HG03045 (cell line): ENCODE measurements around the gene ADPRS.

Experiments used
- ATAC-seq: cut with Tn5 transposase; IDR thresholded peaks from one replicate; pipeline ENCODE4 v1.9.1; 2021; ENCODE audit warnings: mild to moderate bottlenecking, moderate library complexity; ENCODE audit not compliant: unreplicated experiment

Gene ADPRS, protein sequence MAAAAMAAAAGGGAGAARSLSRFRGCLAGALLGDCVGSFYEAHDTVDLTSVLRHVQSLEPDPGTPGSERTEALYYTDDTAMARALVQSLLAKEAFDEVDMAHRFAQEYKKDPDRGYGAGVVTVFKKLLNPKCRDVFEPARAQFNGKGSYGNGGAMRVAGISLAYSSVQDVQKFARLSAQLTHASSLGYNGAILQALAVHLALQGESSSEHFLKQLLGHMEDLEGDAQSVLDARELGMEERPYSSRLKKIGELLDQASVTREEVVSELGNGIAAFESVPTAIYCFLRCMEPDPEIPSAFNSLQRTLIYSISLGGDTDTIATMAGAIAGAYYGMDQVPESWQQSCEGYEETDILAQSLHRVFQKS

DNA sequence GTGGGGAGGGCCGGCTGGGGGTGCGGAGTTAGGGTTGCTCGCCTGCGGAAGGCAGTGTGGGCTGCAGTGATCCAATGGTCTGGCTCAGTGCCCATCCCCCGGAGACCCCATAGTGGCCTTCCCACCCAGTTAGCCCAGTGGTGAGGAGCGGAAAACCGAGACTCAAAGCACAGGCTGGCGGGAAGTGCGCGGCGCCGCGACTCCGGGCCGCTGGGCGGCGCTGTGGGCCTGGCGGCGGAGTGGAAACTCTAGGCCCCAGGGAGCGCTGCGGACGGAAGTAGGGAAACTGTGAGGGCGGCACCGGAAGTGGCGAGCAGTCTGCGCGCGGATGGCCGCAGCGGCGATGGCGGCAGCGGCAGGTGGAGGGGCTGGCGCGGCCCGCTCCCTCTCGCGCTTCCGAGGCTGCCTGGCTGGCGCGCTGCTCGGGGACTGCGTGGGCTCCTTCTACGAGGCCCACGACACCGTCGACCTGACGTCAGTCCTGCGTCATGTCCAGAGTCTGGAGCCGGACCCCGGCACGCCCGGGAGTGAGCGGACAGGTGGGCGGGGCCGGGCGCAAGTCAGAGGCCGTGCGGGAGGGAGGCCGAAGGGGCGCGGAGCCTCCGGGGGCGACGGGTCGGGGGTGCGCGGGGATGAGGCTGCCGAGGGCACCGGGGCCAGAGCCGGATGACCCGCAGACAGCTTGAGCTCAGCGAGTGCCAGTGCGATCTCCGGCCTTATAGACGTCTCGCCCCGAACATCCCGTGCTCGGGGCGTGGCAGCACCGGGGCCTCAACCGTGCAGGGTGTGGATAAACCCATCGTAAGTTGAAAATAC lies at the start of gene ADPRS:
Gene ADPRS, plus strand, starts transcription at position 316 of the 816 bp plus-strand sequence. Its CDS starts 13 bp downstream, at position 329.
- ATAC-seq = peak; percentile 78

DNA sequence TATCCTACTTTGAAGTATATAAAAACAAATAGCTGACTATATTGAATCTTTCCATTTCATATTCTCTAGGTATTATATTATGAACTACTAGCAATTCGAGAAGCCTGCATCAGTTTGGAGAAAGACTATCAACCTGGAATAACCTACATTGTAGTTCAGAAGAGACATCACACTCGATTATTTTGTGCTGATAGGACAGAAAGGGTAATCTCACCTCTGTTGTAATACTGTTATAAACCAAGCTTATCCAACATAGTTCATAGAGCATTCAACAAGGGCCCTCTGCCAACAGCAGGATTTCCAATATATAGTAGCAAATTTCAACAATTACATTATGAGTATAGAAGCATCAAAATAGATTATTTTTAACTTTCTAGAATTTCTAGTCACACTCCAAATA lies 48.5 kb upstream of the ADPRS start:
- no peak for ATAC-seq

DNA sequence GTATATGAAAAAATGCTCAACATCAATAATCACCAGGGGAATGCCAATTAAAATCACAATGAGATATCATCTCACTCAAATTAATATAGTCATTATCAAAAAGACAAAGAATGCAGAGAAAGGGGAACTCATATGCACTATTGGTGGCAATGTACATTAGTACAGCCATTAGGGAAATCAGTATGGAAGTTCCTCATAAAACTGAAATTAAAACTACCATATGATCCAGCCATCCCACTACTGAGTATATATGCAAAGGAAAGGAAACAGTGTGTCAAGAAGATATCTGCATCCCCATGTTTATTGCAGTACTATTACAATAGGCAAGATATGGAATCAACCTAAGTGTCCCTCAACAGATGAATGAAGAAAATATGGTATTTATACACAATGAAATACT lies 36.9 kb upstream of the ADPRS start:
- ATAC-seq = no peak

DNA sequence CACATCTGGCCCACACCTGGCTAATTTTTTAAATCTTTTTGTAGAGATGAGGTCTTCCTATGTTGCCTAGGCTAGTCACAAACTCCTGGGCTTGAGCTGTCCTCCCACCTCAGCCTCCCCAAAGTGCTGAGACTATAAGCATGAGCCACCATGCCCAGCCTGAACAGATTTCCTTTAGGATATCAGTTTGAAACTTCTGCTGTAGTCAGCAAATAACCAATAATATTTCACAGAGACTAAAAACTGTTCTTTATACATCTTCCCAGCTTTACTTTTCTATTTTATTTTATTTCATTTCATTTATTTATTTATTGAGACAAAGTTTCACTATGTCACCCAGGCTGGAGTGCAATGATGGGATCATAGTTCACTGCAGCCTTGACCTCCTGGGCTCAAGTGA lies 34.7 kb upstream of the ADPRS start:
- no peak for ATAC-seq

DNA sequence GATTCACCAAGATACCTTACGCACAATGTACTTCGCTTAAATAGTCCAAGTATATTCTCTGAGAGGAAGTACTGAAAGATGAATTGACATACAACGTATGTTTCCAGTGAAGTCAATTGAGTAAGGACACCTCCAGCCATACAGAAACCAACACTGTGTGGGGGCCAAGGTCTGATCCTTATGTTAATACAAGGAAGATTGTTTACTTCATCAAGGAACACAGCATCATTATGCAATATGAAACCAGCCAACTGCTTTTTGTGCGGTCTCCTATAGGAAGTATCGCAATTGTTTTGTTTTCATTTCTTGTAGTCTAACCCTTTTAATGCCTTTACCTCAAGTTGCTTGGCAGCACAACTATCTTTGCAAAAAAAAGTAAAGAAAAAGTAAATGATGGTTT lies 33.0 kb upstream of the ADPRS start:
- ATAC-seq = no peak

DNA sequence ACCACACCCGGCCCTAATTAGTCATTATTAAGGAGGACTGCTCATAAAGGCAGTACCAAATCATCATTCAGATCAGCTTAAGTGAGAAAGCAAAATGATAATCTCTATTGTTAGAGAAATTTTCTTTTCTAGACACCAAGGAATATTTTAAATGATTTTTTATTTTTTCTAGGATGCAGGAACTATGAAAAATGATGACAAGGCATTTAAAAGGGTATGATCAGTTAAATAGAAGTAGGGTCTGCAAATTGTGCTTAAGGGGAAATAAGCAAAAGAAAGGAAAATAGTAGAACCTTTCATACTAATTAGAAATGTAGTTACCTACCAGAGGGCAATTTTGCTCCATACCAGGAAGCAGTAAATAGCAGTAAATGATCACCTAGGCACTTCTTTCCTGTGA lies 26.4 kb upstream of the ADPRS start:
- ATAC-seq = no peak

DNA sequence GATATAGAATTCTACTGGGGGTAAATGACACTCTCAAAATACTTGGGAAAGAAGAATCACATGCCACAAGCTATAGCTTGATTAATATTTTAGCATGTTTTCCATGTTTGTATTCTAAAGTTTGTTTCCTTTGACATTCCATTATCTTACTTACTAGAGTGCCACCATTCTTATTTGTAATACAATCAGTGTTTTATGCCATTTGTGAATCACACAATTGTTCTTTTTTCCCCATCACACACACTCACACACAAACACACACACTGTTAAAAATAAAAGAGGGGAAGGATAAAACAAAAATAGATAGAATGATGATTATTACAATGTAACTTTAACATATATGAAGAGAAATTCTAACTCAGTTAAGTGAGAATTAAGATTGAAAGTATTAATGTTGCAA lies 20.8 kb upstream of the ADPRS start:
- ATAC-seq = no peak

DNA sequence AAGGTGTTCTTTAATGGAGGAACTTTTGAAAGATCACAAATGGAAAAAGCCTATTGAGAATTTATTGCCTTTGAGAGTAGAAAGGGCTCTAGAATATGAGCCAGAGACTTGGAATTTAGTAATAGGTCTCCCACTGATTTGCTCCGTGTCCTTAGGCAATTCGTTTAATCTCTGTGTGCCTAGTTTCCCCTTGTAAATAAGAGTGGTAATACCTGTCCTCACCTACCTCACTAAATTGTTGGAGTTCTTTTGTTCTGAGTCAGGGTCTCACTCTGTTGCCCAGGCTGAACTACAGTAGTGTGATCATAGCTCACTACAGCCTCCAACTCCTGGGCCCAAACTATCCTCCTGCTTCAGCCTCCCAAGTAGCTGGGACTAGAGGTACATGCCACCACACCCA lies 19.8 kb upstream of the ADPRS start:
- no peak for ATAC-seq

DNA sequence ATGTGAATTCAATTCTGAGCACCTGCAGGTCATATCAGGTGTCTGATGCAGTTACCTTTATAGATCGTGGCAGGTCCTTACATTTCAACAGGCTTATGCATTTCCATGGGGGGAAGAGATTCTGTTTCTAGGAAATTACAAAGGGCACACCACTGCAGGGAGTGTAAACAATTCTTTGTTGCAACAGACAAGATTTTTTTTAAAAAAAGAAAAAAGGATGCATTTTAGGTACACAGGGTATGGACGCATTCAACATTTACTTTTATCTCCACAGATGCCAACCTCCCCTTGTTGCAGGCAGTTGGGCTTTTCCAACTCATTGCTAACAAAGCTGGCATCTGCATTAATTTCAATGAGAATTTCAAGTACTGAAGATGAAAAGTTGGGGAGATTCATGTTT lies 18.3 kb upstream of the ADPRS start:
- no peak for ATAC-seq

DNA sequence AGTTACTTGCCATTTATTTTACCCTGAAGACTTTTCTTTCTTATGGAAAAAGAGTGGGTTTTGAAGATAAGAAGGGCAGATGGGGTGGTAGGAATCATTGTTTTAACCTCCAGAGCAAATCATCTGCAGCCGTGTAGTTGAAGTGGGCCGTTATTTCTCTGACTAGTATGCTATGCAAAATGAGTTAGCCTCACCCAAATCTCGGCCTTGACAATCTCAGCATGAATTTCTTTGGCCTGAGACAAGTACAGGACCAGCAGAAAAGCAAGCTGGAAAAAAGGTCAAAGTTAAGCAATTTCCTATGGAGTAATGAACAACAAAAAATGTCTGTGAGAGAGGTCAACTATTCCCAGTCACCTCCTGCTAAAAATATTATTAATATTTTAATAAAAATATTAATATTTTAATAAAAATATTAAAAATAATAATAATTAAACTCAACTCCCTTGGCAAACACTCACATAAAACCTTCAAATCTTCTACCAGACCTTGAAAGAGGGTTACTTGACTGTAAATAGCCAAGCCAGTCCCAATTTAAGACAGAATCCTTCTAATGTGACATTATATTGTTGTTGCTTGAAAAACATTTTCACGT lies 11.6 kb upstream of the ADPRS start:
- ATAC-seq = no peak

DNA sequence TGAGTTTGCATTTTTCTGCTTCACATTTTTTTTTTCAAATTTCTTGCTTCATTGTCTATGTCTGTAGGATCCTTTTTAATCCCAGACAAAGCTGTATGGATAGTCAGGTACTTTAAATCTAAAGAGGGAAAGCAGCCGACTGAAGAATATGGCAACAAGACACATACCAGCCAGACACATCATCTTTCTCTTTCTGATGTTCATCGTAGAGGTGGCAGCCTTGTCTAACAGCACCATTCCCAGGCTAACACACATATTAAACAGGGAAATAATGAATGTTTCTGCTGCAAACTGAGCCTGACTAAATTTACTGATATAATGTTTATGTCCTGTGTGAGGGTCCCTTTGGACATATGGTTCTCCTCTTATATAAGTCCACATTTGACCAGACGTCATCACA lies 8.5 kb upstream of the ADPRS start:
- ATAC-seq = no peak

DNA sequence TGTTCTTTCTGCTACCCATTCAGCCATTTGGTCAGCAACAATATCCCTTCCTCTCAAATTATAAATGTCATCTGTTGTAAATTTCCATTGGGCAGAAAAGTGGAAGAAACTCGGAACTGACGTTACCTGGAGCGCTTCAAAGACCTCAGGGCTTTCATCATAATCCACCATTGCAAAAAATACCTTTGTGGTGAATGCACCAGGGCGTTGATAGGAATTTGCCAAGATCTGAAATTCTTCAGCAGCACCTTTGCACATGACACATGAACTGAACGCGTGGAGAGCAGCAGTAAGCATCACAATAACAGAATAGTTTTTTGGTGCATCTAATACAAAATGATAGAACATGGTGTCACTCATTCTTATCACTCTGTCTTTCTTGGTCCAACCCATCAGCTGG lies 7.9 kb upstream of the ADPRS start:
- no peak for ATAC-seq

DNA sequence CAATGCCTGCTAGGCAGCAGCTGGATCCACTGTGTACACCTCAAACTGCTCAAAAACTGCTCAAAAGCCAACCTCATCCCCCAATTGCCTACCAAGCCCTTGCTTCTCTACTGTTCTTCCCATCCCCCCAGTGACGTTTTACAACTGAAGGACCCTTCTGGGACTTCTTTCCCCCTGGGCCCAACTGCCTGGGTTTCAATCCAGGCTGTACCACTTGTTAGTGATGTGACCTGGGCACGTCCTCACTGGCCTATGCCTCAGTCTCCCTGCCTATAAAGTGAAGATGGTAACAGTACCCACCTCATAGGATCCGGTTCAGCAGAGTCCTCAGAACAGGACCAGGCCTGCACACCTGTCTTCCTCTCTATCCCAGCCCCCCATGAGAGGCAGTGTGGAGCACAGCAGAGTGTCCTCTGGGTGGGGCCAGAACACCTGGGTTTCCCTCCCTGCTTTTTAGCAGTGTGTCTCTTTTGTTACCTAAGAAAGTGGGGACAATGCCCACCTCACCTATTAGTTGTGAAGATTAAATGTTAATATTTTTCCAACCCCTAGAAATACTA lies 6.7 kb upstream of the ADPRS start:
- ATAC-seq = no peak

DNA sequence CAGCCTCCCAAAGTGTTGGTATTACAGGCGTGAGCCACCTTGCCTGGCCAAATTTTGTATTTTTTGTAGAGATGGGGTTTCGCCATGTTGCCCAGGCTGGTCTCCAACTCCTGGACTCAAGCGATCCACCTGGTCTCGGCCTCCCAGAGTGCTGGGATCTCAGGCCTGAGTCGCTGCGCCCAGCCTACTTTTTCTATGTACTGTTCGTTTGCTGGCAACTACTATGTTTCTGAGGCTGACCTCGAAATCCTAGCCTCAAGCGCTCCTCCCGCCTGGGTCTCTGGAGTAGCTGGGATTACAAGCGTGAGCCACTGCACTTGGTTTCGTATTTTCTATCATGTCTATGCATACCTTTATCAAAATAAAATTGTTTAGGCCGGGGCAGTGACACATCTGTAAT lies 5.5 kb upstream of the ADPRS start:
- ATAC-seq = no peak

DNA sequence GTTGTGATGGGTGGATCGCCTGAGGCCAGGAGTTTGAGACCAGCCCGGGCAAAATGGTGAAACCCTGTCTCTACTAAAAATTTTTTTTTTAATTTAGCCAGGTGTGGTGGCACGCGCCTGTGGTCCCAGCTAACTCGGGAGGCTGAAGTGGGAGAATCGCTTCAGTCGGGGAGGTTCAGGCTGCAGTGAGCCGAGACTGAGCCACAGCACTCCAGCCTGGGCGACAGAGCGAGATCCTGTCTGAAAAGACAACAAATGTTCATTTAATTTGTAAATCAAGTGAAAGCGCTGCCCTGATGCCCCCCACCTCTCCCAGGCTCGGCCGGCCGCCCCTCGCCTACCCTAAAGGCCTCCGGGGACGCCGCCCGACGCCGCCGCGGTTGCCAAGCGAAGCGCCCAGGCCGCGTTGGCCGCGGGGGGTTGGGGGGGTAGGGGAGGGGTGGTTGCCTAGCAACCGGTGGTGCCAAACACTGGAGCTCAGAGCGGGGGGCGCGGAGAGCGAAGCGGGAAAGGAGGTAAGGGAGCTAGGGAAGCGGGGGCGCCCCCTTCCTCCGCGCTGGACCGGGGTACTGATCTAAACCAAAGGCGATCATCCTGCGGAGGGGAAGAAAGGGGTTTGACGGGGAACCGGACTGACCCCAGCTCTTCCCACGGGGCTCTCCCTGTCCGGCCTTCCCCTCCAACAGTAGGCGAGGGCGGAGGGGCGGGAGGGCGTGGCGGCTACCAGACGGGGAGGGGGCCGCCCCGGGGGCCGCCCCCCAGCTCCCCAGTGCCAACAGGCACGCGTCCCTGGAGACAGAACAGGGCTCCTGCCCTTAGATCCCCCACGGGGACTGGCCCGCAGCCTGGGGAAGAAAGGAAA lies 4.8 kb upstream of the ADPRS start, which contains the start of gene TEKT2:
Gene TEKT2, plus strand, starts transcription at position 460 of the 862 bp plus-strand sequence. CDS start 828 bp downstream, outside the sequence.
- ATAC-seq = no peak

DNA sequence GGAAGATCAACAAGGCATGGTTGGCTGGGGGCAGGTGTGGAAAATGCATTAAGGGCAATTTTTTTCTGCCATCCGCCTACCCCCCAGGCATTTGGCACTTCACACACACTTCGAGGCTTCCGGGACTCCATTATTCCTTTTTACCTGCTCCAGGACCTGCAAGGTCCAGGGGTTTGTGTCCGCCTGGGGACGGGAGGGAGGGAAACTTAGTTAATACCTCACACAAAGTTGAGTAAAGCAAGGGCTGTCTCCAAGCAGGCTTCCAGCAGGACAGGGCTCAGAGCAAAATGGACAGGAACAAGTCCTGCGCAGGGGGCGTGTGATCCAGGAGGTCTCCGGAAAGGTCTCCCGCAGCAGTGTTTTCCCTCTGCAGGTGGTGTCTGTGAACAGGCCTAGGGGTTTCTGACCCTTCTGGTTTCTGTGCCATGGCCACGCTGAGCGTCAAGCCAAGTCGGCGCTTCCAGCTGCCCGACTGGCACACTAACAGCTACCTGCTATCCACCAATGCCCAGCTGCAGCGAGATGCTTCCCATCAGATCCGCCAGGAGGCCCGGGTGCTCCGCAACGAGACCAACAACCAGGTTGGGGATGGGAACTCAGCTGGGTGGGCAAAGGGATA lies 4.1 kb upstream of the ADPRS start:
- ATAC-seq = no peak

DNA sequence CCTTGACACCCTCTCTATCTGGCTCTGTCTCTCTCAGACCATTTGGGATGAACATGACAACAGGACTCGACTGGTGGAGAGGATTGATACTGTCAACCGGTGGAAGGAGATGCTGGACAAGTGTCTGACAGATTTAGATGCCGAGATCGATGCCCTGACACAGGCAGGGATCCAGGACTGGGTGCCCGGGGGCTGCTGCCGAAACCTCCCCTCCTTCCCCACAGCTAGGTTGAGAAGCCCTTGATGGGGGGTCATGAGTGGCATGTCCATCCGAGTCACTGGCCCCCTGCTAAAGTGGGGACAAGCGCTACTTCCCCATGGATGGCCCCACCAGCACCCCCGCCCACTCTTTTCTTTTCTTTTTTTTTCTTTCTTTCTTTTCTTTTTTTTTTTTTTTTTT lies 3.6 kb upstream of the ADPRS start:
- no peak for ATAC-seq

DNA sequence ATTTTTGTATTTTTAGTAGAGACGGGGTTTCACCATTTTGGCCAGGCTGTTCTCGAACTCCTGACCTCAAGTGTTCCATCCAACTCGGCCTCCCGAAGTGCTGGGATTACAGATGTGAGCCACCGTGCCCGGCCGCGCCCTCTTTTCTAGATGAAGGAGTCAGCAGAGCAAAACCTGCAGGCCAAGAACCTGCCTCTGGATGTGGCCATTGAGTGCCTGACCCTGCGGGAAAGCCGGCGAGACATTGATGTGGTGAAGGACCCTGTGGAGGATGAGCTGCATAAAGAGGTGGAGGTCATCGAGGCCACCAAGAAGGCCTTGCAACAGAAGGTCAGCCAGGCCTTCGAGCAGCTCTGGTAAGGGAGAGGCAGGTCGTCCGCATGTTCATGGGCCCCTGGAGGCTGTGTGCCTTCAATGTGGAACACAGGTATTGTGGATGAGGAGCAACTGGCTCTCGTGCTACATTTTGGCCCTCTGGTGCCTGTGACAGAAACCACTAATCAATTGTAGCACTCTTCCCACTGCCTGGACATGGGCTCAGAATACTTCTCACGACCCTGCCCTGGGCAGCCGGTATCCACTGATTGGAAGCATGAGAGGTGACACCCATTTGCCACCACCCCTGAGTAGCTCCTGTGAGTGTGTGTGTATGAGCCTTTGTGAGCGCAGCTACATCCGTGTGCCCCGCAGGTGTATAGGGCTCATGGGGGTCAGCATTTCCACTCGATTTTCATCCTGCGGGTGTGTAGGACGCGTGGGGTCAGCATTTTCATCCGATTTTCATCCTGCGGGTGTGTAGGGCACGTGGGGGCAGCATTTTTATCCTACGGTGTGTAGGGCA lies 2.8 kb upstream of the ADPRS start:
- ATAC-seq = no peak

DNA sequence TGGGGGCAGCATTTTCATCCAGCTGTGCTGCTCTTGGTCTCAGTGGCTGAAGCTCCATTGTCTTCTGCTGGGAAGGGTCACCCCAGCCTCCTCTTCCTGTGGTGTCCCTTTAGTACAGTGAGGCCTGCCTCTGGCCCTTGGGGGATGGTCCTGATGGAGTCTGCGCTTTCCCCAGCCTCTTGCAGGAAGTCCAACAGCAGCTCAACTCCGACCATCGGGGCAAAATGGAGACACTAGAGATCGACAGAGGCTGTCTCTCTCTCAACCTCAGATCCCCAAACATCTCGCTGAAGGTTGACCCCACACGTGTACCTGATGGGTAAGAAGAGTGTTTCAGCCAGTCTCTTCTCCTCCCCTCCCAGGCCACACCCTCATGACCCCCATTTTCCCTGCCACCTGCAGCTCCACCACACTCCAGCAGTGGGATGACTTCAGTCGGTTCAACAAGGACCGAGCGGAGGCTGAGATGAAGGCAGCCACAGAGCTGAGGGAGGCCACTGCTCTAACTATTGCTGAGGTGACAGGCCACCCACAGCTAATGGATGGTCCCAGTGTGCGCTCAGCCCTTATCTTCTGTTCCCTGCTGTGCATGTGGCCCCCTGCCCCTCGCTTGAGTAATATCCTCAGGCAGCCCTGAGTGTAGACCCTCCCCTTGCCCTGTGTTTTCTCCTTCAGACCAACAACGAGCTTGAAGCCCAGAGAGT lies 2.0 kb upstream of the ADPRS start:
- ATAC-seq = no peak
